ENCODE measurements around the gene CENPF. TPM values are rescaled to one million over a fixed set of nuclear protein-coding genes. Genes with fewer than 3 reads are reported as not detected.

CENPF gene
- total and polyA plus RNA-seq, 2 of the 13 experiments (the other 11 are each of a cell fraction or from before 2014, with no cell fraction given) = 14.7 to 84.9 TPM

DNA sequence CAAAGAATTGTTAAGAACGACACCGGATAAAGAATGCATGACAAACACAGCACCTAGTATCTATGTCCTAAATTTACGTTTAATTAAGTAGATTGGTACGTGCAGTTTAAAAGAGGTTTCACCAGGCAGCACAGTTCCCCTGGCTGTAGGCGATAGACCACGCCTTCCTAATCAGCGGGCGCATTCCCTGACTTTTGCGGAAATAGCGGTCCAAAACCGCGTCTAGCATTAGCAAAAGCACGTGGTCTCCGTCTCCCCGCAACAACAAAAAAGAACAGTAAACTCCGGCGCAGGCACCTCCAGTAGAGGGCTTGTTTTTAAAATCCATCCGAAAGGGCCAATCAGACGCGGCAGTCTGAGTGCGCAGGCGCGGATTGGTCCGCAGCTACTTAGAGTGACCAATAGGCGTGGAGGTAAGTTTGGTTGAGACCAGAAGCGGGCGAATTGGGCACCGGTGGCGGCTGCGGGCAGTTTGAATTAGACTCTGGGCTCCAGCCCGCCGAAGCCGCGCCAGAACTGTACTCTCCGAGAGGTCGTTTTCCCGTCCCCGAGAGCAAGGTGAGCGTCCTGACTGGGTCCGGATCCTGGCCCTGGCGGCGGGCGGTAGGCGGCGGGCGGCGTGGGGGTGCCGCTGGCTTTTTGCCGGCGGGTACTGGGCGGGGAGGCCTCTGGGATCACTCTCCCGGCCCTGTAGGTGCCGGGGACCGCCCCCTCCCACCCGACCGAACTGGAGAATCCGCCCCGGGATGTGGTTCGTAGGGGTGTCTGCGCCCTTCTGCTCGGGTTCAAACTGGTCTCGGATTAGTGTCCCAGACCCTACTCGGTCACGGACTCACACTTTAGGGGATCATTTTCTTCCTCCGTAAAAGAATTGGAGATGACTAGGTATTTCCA is at the start of gene CENPF (continued):
- TF ChIP-seq, protein P1, sequence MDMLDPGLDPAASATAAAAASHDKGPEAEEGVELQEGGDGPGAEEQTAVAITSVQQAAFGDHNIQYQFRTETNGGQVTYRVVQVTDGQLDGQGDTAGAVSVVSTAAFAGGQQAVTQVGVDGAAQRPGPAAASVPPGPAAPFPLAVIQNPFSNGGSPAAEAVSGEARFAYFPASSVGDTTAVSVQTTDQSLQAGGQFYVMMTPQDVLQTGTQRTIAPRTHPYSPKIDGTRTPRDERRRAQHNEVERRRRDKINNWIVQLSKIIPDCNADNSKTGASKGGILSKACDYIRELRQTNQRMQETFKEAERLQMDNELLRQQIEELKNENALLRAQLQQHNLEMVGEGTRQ (IDR thresholded peaks at IDR 0.05; ENCODE audit: low read depth, low read length) = peak; percentile 48
- TF ChIP-seq, protein P1 (CRISPR knock-in tag; IDR thresholded peaks at IDR 0.05; ENCODE audit: borderline replicate concordance) = peak; percentile 77
- TF ChIP-seq, protein P2, sequence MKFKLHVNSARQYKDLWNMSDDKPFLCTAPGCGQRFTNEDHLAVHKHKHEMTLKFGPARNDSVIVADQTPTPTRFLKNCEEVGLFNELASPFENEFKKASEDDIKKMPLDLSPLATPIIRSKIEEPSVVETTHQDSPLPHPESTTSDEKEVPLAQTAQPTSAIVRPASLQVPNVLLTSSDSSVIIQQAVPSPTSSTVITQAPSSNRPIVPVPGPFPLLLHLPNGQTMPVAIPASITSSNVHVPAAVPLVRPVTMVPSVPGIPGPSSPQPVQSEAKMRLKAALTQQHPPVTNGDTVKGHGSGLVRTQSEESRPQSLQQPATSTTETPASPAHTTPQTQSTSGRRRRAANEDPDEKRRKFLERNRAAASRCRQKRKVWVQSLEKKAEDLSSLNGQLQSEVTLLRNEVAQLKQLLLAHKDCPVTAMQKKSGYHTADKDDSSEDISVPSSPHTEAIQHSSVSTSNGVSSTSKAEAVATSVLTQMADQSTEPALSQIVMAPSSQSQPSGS (CRISPR knock-in tag; IDR thresholded peaks at IDR 0.05) = peak; percentile 26; the same call in 1 of the 2 replicates
- TF ChIP-seq, protein P3, sequence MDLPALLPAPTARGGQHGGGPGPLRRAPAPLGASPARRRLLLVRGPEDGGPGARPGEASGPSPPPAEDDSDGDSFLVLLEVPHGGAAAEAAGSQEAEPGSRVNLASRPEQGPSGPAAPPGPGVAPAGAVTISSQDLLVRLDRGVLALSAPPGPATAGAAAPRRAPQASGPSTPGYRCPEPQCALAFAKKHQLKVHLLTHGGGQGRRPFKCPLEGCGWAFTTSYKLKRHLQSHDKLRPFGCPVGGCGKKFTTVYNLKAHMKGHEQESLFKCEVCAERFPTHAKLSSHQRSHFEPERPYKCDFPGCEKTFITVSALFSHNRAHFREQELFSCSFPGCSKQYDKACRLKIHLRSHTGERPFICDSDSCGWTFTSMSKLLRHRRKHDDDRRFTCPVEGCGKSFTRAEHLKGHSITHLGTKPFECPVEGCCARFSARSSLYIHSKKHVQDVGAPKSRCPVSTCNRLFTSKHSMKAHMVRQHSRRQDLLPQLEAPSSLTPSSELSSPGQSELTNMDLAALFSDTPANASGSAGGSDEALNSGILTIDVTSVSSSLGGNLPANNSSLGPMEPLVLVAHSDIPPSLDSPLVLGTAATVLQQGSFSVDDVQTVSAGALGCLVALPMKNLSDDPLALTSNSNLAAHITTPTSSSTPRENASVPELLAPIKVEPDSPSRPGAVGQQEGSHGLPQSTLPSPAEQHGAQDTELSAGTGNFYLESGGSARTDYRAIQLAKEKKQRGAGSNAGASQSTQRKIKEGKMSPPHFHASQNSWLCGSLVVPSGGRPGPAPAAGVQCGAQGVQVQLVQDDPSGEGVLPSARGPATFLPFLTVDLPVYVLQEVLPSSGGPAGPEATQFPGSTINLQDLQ (CRISPR knock-in tag; IDR thresholded peaks at IDR 0.05) = no peak
- TF ChIP-seq, protein P4, sequence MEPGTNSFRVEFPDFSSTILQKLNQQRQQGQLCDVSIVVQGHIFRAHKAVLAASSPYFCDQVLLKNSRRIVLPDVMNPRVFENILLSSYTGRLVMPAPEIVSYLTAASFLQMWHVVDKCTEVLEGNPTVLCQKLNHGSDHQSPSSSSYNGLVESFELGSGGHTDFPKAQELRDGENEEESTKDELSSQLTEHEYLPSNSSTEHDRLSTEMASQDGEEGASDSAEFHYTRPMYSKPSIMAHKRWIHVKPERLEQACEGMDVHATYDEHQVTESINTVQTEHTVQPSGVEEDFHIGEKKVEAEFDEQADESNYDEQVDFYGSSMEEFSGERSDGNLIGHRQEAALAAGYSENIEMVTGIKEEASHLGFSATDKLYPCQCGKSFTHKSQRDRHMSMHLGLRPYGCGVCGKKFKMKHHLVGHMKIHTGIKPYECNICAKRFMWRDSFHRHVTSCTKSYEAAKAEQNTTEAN (CRISPR knock-in tag; conservative IDR thresholded peaks at IDR 0.05) = 0 out of 2 replicates have a peak, but pooled peaks have one; percentile 9
- TF ChIP-seq ZNF589 (CRISPR knock-in tag; conservative IDR thresholded peaks at IDR 0.05) = peak; percentile 84
- TF ChIP-seq ZNF768 (CRISPR knock-in tag; IDR thresholded peaks at IDR 0.05) = peak; percentile 41; the same call in 1 of the 2 replicates
- TF ChIP-seq ZNF44 (CRISPR knock-in tag; IDR thresholded peaks at IDR 0.05) = no peak
- peak; percentile 89 for TF ChIP-seq ELF3 (CRISPR knock-in tag; IDR thresholded peaks at IDR 0.05)
- TF ChIP-seq MXD4 (CRISPR knock-in tag; IDR thresholded peaks at IDR 0.05) = peak; percentile 96
- TF ChIP-seq, protein P5, sequence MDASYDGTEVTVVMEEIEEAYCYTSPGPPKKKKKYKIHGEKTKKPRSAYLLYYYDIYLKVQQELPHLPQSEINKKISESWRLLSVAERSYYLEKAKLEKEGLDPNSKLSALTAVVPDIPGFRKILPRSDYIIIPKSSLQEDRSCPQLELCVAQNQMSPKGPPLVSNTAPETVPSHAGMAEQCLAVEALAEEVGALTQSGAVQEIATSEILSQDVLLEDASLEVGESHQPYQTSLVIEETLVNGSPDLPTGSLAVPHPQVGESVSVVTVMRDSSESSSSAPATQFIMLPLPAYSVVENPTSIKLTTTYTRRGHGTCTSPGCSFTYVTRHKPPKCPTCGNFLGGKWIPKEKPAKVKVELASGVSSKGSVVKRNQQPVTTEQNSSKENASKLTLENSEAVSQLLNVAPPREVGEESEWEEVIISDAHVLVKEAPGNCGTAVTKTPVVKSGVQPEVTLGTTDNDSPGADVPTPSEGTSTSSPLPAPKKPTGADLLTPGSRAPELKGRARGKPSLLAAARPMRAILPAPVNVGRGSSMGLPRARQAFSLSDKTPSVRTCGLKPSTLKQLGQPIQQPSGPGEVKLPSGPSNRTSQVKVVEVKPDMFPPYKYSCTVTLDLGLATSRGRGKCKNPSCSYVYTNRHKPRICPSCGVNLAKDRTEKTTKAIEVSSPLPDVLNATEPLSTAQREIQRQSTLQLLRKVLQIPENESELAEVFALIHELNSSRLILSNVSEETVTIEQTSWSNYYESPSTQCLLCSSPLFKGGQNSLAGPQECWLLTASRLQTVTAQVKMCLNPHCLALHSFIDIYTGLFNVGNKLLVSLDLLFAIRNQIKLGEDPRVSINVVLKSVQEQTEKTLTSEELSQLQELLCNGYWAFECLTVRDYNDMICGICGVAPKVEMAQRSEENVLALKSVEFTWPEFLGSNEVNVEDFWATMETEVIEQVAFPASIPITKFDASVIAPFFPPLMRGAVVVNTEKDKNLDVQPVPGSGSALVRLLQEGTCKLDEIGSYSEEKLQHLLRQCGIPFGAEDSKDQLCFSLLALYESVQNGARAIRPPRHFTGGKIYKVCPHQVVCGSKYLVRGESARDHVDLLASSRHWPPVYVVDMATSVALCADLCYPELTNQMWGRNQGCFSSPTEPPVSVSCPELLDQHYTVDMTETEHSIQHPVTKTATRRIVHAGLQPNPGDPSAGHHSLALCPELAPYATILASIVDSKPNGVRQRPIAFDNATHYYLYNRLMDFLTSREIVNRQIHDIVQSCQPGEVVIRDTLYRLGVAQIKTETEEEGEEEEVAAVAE (CRISPR knock-in tag; IDR thresholded peaks at IDR 0.05; ENCODE audit: borderline replicate concordance) = peak; percentile 95
- TF ChIP-seq ATAD3A (CRISPR knock-in tag; IDR thresholded peaks at IDR 0.05) = no peak
- no peak for TF ChIP-seq ADNP (CRISPR knock-in tag; IDR thresholded peaks at IDR 0.05)
- TF ChIP-seq IRX3 (CRISPR knock-in tag; IDR thresholded peaks at IDR 0.05; ENCODE audit: borderline replicate concordance, low read depth) = peak; percentile 94
